HepG2 (cell line): Measurements from ENCODE around the gene POLL.

Experiments used
- ELF1 ChIP-seq: sonication (generic); formaldehyde crosslinking; IDR thresholded peaks from 2 replicates; pipeline ENCODE4 v1.4.0; 2020; ENCODE audit warnings: missing genetic modification reagents
- ETV6 ChIP-seq: sonication (generic); formaldehyde crosslinking; conservative IDR thresholded peaks from 2 replicates; pipeline ENCODE4 v1.4.0; 2020; ENCODE audit warnings: missing genetic modification reagents
- NBN ChIP-seq: fragments of 450-650 bp; conservative IDR thresholded peaks from 2 replicates; pipeline ENCODE4 v1.6.1; 2017
- POLR2A ChIP-seq, 2 experiments: IDR thresholded peaks; 2 replicates each; pipeline ENCODE4 v1.6.1; 2011; ENCODE audit warnings: low read depth in 2 of 2, low read length in 2 of 2, mild to moderate bottlenecking in 1 of 2, moderate library complexity in 1 of 2; ENCODE audit not compliant: insufficient read depth in 1 of 2
- RAD21 ChIP-seq: fragments of 450-650 bp; formaldehyde crosslinking; IDR thresholded peaks from 2 replicates; pipeline ENCODE4 v1.5.0; 2020; ENCODE audit warnings: mild to moderate bottlenecking
- SKIL ChIP-seq: sonication (generic); formaldehyde crosslinking; IDR thresholded peaks from 2 replicates; pipeline ENCODE4 v1.8.0; 2022; ENCODE audit warnings: missing genetic modification reagents, mild to moderate bottlenecking, moderate library complexity, borderline replicate concordance
- TAF1 ChIP-seq: sonication (generic); formaldehyde crosslinking; IDR thresholded peaks from 2 replicates; pipeline ENCODE4 v1.4.0; 2020; ENCODE audit warnings: missing genetic modification reagents
- TGIF2 ChIP-seq: IDR thresholded peaks from 2 replicates; pipeline ENCODE4 v1.6.1; 2016; ENCODE audit warnings: control low read depth, missing compliant biosample characterization
- ZC3H4 ChIP-seq: sonication (generic); formaldehyde crosslinking; IDR thresholded peaks from 2 replicates; pipeline ENCODE4 v1.4.0; 2020; ENCODE audit warnings: missing genetic modification reagents, borderline replicate concordance
- TF ChIP-seq, protein P1 (sequence below): sonication (generic); formaldehyde crosslinking; IDR thresholded peaks from 2 replicates; pipeline ENCODE4 v1.5.0; 2020; ENCODE audit warnings: mild to moderate bottlenecking, missing genetic modification reagents, moderate library complexity
- TF ChIP-seq, protein P2 (sequence below): sonication (generic); formaldehyde crosslinking; IDR thresholded peaks from 2 replicates; pipeline ENCODE4 v1.4.0; 2020; ENCODE audit warnings: missing genetic modification reagents
- TF ChIP-seq, protein P3 (sequence below): sonication (generic); formaldehyde crosslinking; IDR thresholded peaks from 2 replicates; pipeline ENCODE4 v1.4.0; 2020; ENCODE audit warnings: missing genetic modification reagents

DNA sequence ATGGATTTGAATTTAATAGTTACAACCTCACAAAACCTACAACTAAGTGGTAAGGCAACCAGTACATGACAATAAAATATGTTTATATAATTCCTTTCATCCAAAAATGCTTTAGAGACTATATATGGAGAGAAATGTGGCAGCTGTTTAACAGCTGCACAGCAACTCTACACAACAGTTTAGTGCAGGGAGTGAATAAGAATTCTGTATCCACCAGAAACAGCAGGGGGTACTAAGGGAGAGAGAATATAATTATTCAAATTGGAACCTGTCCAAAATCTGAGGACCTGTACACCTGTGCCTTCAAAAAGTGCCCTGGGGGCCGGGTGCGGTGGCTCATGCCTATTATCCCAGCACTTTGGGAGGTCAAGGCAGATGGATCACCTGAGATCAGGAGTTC is 49.6 kb downstream of the POLL start:
- TF ChIP-seq ELF1 (no peak), SKIL (CRISPR knock-in tag) (no peak), TAF1 (CRISPR knock-in tag) (no peak), TGIF2 (CRISPR knock-in tag) (no peak), NBN (no peak), POLR2A (IDR thresholded peaks at IDR 0.05; ENCODE audit: insufficient read depth in 1 of 2, low read depth in 2 of 2, low read length in 2 of 2) (no peak), ETV6 (no peak), ZC3H4 (no peak), RAD21 (CRISPR knock-in tag) (no peak)
- TF ChIP-seq, protein P1, sequence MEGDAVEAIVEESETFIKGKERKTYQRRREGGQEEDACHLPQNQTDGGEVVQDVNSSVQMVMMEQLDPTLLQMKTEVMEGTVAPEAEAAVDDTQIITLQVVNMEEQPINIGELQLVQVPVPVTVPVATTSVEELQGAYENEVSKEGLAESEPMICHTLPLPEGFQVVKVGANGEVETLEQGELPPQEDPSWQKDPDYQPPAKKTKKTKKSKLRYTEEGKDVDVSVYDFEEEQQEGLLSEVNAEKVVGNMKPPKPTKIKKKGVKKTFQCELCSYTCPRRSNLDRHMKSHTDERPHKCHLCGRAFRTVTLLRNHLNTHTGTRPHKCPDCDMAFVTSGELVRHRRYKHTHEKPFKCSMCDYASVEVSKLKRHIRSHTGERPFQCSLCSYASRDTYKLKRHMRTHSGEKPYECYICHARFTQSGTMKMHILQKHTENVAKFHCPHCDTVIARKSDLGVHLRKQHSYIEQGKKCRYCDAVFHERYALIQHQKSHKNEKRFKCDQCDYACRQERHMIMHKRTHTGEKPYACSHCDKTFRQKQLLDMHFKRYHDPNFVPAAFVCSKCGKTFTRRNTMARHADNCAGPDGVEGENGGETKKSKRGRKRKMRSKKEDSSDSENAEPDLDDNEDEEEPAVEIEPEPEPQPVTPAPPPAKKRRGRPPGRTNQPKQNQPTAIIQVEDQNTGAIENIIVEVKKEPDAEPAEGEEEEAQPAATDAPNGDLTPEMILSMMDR (CRISPR knock-in tag): no peak
- TF ChIP-seq, protein P2, sequence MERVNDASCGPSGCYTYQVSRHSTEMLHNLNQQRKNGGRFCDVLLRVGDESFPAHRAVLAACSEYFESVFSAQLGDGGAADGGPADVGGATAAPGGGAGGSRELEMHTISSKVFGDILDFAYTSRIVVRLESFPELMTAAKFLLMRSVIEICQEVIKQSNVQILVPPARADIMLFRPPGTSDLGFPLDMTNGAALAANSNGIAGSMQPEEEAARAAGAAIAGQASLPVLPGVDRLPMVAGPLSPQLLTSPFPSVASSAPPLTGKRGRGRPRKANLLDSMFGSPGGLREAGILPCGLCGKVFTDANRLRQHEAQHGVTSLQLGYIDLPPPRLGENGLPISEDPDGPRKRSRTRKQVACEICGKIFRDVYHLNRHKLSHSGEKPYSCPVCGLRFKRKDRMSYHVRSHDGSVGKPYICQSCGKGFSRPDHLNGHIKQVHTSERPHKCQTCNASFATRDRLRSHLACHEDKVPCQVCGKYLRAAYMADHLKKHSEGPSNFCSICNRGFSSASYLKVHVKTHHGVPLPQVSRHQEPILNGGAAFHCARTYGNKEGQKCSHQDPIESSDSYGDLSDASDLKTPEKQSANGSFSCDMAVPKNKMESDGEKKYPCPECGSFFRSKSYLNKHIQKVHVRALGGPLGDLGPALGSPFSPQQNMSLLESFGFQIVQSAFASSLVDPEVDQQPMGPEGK (CRISPR knock-in tag): no peak
- TF ChIP-seq, protein P3, sequence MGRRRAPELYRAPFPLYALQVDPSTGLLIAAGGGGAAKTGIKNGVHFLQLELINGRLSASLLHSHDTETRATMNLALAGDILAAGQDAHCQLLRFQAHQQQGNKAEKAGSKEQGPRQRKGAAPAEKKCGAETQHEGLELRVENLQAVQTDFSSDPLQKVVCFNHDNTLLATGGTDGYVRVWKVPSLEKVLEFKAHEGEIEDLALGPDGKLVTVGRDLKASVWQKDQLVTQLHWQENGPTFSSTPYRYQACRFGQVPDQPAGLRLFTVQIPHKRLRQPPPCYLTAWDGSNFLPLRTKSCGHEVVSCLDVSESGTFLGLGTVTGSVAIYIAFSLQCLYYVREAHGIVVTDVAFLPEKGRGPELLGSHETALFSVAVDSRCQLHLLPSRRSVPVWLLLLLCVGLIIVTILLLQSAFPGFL (CRISPR knock-in tag): no peak
